Astrocyte (in vitro differentiated cells and primary cell): ENCODE measurements around the gene PTPN5.
A peak's percentile ranks its signal among the peaks of the same experiment; 100 is the strongest.

Experiments
- EZH2 ChIP-seq: IDR thresholded peaks from 2 replicates; pipeline ENCODE4 v1.6.1; 2012; ENCODE audit warnings: mild to moderate bottlenecking, low read length, inconsistent platforms; ENCODE audit not compliant: insufficient read depth
- TF ChIP-seq, protein P1 (sequence below): IDR thresholded peaks from 2 replicates; pipeline ENCODE4 v1.5.1; 2011; ENCODE audit warnings: low read depth, mild to moderate bottlenecking, inconsistent platforms, low read length, moderate library complexity; ENCODE audit not compliant: insufficient read depth

DNA sequence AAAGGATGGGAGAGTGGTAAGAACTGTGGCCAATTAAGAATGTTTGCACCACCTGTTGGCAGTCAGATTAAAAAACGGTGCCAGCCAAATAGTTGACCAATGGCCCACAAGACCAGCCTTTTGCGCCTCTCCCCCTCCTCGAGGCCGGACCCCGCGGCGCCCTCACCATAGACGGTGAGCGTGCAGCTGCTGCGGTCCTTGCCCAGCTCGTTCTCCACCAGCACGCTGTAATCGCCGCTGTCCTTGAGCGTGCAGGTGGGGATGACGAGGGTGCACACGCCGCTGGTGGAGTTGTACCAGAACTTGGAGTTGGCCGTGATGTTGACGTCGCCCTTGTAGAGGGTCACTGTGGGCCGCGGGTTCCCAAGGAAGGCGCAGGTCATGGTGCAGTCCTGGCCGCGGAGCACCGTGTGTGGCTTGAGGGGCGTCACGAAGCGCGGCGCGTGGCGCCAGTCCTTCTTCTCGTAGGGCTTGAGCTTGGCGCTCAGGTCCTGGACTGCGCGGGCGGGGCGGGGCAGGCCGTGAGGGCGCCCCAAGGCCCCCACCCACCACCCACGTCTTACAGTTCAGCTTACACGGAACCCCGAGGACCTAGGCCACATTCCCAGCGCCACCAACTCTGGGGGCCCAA, 85.8 kb downstream of the PTPN5 start:
- TF ChIP-seq, protein P1, sequence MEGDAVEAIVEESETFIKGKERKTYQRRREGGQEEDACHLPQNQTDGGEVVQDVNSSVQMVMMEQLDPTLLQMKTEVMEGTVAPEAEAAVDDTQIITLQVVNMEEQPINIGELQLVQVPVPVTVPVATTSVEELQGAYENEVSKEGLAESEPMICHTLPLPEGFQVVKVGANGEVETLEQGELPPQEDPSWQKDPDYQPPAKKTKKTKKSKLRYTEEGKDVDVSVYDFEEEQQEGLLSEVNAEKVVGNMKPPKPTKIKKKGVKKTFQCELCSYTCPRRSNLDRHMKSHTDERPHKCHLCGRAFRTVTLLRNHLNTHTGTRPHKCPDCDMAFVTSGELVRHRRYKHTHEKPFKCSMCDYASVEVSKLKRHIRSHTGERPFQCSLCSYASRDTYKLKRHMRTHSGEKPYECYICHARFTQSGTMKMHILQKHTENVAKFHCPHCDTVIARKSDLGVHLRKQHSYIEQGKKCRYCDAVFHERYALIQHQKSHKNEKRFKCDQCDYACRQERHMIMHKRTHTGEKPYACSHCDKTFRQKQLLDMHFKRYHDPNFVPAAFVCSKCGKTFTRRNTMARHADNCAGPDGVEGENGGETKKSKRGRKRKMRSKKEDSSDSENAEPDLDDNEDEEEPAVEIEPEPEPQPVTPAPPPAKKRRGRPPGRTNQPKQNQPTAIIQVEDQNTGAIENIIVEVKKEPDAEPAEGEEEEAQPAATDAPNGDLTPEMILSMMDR: no peak
- TF ChIP-seq EZH2: peak; percentile 32
